Measurements from ENCODE around the gene CDCA4.

GRCh38 chr14:105049753-105050550, 29.1 kb upstream of the CDCA4 start:
- no peak for TF ChIP-seq CHD2 (IDR thresholded peaks at IDR 0.05; ENCODE audit: borderline replicate concordance, low read depth, low read length)
- TF ChIP-seq, protein P1, sequence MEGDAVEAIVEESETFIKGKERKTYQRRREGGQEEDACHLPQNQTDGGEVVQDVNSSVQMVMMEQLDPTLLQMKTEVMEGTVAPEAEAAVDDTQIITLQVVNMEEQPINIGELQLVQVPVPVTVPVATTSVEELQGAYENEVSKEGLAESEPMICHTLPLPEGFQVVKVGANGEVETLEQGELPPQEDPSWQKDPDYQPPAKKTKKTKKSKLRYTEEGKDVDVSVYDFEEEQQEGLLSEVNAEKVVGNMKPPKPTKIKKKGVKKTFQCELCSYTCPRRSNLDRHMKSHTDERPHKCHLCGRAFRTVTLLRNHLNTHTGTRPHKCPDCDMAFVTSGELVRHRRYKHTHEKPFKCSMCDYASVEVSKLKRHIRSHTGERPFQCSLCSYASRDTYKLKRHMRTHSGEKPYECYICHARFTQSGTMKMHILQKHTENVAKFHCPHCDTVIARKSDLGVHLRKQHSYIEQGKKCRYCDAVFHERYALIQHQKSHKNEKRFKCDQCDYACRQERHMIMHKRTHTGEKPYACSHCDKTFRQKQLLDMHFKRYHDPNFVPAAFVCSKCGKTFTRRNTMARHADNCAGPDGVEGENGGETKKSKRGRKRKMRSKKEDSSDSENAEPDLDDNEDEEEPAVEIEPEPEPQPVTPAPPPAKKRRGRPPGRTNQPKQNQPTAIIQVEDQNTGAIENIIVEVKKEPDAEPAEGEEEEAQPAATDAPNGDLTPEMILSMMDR (IDR thresholded peaks at IDR 0.05 in 2 of 3, conservative IDR thresholded peaks at IDR 0.05 in 1 of 3; ENCODE audit: control insufficient read depth in 2 of 3, extremely low read depth in 1 of 3, insufficient read depth in 1 of 3, low read depth in 3 of 3, low read length in 3 of 3): no peak
- no peak for TF ChIP-seq CREB1 (IDR thresholded peaks at IDR 0.05; ENCODE audit: low read depth)
- no peak for TF ChIP-seq CEBPB (IDR thresholded peaks at IDR 0.05; ENCODE audit: borderline replicate concordance in 1 of 2, low read depth in 2 of 2, low read length in 2 of 2)
- no peak for TF ChIP-seq E2F4 (IDR thresholded peaks at IDR 0.05; ENCODE audit: low read depth, low read length)
- TF ChIP-seq HDAC2 (IDR thresholded peaks at IDR 0.05): no peak
- TF ChIP-seq HCFC1 (IDR thresholded peaks at IDR 0.05; ENCODE audit: low read length): no peak
- no peak for TF ChIP-seq FOS (IDR thresholded peaks at IDR 0.05; ENCODE audit: borderline replicate concordance, extremely low read depth, insufficient read length)
- TF ChIP-seq ZNF207 (IDR thresholded peaks at IDR 0.05; ENCODE audit: borderline replicate concordance): no peak

Measured in GM12878 (cell line).